HG03354 (cell line): ENCODE measurements around the gene CFAP46.

Experiments used
- ATAC-seq: cut with Tn5 transposase; IDR thresholded peaks from one replicate; pipeline ENCODE4 v1.9.1; 2021; ENCODE audit warnings: mild to moderate bottlenecking; ENCODE audit not compliant: unreplicated experiment, poor library complexity, severe bottlenecking

The CFAP46 gene

DNA sequence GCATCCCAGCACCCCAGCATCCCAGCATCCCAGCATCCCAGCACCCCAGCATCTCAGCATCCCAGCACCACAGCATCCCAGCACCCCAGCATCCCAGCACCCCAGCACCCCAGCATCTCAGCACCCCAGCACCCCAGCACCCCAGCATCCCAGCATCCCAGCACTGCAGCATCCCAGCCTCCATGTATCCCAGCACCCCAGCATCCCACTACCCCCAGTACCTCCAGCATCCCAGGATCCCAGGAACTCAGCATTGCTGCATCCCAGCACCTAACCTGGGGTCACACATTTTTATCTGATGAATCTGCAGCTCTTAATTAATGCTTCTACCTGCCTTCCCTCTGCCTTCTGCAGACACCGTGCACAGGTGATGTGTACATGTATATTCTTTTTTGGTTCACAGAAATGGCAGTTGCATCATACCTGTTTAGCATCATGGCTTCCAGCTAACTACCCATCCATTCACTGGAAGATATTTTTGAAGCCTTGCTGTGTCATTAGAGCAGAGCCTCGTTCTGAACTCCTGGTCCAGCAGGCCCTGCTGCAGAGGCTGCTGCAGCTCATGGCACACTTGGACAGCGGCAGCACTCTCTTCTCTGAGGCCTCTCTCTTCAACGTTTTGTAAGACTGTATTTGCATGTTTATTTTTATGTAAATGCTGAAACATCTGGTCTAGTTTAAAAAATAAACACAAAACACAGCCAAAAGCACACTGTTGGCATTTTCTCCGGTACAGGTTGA lies 4.6 kb upstream of the CFAP46 start:
- ATAC-seq, result no peak

GRCh38 chr10:132946311-132946710 lies 3.9 kb upstream of the CFAP46 start:
- no peak for ATAC-seq

DNA sequence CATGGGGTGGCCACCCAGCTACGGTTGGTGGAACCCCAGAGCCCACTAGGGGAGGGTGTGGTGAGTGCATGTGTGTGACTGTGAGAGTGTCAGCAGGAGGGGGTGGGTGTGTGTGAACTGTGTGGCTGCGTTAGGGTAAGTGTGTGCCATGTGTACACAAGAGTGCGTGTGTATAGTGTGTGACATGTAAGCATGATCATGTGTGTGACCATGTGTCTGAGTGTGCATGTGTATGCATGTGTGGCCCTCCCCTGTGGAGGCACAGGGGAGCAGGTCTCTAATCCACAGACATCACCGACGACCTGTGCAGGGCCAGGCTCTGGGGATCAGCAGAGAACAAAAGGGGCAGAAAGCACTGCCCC lies 3.5 kb upstream of the CFAP46 start:
- ATAC-seq, result no peak

DNA sequence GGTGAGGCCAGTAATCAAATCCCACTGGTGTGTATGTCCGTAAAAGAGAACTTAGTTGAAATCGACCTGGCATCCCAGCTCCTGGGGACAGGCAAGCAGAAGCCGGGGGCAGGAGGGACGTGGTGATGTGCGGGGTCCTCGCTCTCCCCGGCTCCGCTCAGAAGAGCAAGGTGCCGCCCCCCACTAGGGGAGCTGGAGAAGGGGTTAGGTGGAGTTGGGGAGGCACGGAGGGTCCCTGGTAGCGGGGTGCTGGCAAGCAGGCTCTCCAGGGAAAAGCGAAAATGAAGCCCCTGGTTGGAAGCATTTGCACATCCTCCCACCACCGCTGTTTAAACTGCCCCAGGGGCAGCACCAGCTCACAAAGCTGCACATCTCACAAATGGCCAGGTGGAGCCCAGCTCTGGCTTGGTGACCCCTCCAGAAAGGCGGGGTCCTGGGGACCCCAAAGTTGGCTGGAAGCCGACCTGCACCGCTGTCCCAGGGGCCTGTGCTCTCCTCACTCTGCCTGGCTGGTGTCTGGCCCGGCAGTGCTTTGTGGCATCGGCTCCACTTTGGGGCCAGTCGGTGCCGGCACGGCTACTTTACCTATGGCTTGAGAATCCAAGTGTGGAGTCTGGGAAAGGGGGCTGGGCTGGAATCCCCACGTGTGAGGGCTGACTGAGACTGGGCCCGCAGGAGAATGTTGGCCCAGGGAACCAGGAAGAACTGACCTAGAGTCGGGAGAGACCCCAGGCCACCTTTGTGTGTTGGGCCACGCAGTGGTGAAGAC lies 2.9 kb upstream of the CFAP46 start:
- ATAC-seq, result no peak

GRCh38 chr10:132944510-132944909 lies 2.1 kb upstream of the CFAP46 start:
- no peak for ATAC-seq

DNA sequence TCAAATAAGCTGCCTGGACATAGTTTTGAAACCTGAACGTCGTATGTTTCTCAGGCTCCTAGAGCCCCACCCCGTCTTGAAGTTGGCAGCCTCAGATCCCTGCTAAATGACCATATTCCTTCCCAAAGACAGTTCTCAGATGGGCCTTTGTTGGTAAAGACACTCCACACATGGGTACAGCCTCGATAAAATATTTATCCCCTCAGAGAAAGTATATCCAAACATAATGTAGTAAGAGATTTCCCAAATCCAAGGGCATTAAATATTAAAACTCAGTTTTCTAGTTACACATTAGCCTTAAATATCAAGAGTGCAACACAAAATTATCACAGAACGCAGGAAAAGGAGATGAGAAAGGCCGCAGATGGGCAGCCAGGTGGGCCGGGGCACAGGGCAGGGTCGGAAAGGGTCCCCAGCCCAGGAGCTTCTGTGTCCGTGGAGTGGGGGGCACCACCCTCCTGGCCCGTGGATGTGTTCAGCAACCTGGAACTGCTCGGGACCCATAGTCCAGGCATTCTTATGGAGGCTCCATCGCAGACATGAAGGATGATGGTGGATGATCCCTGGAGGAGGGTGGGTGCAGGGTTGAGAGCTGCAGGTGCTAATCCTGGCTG lies 1.5 kb upstream of the CFAP46 start:
- no peak for ATAC-seq

GRCh38 chr10:132943058-132943790 lies 854 bp upstream of the CFAP46 start:
- ATAC-seq, result no peak

DNA sequence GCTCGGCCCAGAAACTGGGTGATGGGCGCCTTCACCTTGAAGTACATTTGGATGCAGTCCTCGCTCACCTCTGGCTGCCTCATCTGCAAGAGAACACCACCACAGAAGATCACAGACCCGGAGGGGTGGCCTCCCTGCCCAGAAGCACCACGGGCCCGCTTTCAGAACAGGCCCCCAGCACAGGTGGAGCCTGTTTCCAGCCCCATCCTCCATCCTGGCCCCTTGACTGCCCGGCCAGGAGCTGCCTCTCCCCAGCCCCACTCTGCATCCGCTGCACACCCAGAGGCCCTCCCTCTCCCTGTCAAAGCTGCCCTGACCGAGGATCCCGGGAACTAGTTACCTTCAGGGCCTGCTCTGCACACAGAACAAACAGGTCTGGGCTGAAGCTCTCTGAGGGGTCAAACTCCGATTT lies 724 bp downstream of the CFAP46 start:
- ATAC-seq, result no peak

- no peak for ATAC-seq
Measured at GRCh38 chr10:132940791-132941465, 1.4 kb downstream of the CFAP46 start.

DNA sequence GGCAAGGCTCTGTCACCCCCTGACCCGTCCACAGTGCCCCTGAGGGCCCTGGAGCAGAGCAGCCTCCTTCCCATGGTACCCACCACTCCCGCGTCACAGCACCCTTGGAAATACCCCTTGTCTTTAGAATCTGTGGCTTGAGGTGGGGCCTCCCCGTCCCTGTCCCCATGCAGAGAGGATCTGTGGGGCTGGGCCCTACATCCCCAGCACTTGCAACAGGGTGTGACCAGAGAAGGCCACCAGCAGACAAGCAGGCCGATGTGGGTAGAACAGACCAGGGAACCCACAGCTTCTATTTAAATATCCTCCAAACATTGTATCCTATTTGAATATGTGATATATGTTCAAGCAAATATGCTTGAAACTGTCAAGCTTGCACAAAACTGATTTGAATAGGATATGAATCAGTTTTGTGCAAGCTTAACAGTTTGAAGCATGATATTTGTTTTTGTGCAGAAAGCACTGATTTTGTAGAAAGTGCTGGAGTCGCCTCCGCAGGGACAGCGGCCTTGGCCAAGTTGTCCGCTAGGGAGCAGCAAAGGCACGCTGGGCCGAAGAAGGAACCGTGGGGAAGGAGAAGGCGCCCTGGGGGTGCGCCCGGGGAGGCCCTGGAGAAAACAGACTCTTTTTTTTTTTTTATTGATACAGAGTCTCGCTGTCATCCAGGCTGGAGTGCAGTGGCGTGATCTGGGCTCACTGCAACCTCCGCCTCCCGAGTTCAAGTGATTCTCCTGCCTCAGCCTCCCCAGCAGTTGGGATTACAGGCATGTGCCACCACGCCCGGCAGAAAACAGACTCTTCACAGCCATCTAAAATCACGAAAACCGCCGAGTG lies 2.2 kb downstream of the CFAP46 start:
- ATAC-seq, result peak; percentile 62

DNA sequence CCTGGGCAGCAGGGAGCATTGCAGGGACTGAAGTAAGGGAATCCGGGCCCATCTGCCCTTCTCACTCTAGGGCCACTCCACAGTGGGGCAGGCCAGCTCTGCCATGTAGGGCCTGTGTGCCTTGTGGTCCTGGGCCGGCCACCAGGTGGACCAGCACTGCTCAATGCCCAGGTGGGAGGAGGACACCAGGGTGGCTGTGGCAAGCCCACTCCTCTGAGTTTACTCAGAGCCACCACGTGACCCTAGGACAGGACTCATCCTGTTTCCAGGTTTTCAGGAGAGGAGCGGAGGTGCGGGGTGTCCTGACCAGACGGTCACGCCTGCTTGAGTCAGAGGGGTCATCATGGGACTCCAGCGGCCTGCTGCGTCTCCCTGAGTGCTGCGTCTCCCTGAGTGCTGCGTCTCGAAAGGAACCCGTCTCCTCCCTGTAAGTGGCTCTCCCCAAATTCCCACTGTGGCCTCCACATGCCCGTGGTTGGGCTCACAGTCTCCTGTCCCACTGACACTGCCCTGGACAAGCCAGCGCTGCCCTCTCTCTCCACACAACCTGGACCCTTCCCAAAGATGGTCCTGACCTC lies 2.9 kb downstream of the CFAP46 start:
- no peak for ATAC-seq

DNA sequence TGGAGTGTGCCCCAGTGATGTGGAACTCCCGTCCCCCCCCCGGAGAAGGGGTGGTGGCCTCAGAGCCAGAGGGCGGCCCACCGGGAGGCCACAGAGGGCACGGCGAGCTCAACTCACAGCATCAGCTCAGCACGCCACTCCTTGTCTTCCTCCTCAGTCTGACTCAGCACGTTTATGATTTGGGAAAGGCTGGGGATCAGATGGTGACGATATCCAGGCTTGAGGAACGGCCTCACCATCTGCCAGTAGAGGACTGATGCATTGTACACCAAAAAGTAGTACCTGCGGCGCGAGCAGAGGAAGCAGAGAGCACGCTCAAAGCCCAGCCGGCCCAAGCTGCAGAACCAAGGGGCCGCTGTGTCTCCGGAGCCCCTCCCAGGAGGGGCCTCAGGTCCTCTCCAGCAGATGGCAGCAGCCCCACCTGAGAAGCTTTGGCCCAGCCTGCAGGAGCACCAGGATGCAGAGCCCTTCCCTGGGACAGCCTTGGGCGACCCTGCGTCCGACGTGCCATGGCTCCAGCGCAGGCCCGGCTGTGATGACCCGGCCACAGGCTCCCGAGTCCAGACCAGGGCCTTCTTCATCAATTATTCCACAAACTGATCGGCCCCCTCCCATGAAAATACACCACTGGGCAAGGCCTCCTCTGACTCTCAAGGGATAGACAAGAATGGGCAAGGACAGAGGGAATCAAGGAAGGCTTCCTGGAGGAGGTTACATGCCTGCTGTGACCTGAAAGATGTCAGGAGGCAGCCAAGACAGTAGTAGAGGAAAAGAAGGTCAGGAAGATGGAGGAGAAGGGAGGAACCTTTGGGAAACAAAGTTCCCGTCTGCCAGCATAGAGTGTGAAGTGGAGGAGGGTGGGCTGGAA lies 3.7 kb downstream of the CFAP46 start:
- ATAC-seq, result no peak

DNA sequence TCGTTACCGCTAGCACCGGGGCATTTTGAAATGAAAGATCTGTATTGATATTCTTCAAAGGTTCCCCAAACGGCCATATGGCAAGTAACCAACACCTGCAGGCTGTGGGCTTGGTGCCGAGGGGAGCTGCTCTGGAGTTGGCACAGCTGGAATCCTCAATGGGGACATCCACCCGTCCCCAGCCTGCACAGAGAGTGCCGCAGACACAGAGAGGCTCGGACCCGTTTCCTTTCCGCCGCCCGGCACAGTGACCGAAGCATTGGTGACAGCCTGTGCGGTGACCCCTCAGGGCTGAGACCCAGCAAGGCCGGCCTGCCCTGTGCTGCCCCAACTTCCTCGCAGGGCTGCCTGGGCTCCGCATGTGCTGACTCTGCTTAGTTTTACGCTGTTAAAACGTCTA lies 4.5 kb downstream of the CFAP46 start:
- ATAC-seq, result no peak

- ATAC-seq, result no peak
Measured at GRCh38 chr10:132934953-132935352, 7.4 kb downstream of the CFAP46 start.

DNA sequence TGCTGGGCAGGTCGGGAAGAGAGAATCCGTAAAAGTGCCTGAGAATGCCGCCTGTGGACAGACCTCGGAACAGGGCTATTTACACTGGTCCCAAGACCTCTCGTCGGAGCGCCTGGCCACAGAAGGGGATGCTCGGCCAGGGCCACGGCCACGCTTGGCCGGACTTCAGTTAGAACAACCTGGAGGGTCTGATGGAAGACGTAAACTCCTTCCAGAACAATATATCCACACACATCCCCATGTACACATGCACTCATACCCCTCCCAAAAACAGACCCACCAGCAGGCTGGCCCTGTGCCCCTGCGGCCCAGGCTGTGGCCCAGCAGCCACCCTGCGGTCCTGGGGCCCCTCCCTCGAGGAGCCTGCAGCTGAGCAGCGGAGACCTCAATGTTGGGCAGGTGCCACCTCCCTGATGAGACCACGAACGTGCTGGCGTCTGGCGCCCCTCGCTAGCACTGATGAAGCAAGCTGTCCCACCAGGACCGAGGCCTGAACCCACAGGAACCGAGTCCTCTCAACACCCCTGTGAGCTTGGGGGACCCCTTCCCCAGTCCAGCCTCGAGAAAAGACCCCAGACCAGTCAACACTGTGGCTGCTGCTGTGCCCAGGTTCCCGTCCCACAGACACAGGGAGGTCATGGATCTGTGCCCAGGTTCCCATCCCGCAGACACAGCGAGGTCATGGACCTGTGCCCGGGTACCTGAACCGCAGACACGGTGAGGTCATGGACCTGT lies 8.9 kb downstream of the CFAP46 start:
- ATAC-seq, result no peak

- ATAC-seq, result peak; percentile 49
Measured at GRCh38 chr10:132932461-132933307, 9.7 kb downstream of the CFAP46 start.
